ENCODE results near the gene PTBP3.
"Not testable (repeated sequence)": the region's sequence is repeated elsewhere in the genome, so short reads cannot be mapped to it uniquely, and the experiment has no call there.

The PTBP3 gene, protein sequence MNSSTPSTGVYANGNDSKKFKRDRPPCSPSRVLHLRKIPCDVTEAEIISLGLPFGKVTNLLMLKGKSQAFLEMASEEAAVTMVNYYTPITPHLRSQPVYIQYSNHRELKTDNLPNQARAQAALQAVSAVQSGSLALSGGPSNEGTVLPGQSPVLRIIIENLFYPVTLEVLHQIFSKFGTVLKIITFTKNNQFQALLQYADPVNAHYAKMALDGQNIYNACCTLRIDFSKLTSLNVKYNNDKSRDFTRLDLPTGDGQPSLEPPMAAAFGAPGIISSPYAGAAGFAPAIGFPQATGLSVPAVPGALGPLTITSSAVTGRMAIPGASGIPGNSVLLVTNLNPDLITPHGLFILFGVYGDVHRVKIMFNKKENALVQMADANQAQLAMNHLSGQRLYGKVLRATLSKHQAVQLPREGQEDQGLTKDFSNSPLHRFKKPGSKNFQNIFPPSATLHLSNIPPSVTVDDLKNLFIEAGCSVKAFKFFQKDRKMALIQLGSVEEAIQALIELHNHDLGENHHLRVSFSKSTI

GRCh38 chr9:112332977-112333638 is at the start of gene PTBP3:
Gene PTBP3 (minus strand): TSS chr9:112333619. CDS start chr9:112297865, 35,754 bp downstream.
- DNase-seq (ENCODE audit: low read depth): peak; percentile 68

DNA sequence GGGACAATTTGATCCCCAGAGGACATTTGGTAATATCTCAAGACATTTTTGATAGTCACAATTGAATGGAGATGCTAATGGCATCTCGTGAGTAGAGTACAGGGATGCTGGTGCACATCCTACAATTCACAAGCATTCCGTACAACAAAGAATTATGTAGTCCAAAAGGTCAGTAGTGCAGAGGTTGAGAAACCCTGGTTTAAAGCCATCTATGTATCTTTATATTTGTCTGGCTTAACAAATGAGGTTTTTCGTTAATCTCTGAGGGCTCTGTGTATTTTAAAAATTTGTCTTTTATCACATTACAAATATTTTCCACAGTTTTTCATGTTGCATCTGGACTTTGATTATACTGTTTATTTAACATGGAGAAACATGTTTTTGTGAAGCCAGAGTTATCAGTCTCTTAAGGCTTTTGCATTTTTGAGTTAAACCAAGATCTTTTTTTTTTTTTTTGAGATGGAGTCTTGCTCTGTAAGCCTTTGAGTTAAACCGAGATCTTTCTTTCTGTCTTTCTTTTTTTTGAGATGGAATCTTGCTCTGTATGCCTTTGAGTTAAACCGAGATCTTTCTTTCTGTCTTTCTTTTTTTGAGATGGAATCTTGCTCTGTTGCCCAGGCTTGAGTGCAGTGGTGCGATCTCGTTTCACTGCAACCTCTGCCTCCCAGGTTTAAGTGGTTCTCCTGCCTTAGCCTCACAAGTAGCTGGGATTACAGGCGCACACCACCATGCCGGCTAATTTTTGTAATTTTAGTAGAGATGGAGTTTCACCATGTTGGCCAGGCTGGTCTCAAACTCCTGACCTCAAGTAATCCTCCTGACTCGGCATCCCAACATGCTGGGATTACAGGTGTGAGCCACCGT is 49.3 kb upstream of the PTBP3 start:
- no peak for DNase-seq (ENCODE audit: low read depth)

DNA sequence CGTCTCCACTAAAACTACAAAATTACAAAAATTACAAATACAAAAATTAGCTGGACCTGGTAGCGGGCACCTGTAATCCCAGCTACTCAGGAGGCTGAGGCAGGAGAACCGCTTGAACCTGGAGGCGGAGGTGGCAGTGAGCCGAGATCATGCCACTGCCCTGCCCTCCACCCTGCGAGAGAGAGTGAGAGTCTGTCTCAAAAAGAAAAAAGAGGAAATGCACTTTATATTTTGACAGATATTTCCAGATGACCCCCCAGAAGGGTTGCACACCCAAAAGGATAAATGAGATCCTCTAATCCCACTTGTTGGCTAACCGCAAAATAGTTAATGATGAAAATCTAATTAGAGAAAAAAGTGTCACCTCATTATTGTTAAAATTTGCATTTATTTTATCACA is 48.6 kb upstream of the PTBP3 start:
- no peak for DNase-seq (ENCODE audit: low read depth)

GRCh38 chr9:112380825-112381221 is 47.4 kb upstream of the PTBP3 start:
- DNase-seq (ENCODE audit: low read depth): no peak

DNA sequence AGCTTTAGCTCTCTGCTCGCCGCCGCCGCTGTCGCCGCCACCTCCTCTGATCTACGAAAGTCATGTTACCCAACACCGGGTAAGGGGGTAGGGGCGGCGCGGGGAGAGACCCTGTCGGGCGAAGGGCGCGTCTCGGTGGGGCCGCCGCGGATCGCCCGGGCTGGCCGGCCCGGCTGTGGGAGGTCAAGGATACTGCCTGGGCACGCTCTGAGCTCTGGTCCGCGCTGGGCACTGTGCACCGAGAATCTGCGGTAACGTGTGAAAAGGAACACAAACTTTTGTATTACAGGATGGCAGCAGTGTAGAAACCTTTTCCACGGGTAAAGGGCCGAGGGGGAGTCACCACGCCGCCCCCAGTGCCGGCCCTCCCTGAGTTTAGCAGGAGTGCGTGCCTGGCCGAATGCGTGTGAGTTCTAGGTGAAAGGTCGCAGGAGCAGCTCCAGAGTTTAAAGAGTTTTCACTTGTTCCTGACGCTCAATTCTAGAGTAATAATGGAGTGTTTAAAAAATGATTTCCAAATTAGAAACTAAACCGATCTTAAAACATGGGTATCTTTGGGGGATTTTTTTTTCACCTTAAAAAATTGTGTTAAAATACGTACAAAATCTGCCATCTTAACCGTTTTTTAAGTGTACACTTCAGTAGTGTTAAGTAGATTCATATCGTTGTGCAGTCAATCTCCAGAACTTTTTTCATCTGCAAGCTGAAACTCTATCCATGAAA is 46.8 kb upstream of the PTBP3 start, which contains the start of gene HSDL2:
TSS of gene HSDL2 (plus strand) at position 7 of the 723 bp plus-strand sequence. CDS start at position 63, 56 bp downstream.
- DNase-seq (ENCODE audit: low read depth): peak; percentile 16

DNA sequence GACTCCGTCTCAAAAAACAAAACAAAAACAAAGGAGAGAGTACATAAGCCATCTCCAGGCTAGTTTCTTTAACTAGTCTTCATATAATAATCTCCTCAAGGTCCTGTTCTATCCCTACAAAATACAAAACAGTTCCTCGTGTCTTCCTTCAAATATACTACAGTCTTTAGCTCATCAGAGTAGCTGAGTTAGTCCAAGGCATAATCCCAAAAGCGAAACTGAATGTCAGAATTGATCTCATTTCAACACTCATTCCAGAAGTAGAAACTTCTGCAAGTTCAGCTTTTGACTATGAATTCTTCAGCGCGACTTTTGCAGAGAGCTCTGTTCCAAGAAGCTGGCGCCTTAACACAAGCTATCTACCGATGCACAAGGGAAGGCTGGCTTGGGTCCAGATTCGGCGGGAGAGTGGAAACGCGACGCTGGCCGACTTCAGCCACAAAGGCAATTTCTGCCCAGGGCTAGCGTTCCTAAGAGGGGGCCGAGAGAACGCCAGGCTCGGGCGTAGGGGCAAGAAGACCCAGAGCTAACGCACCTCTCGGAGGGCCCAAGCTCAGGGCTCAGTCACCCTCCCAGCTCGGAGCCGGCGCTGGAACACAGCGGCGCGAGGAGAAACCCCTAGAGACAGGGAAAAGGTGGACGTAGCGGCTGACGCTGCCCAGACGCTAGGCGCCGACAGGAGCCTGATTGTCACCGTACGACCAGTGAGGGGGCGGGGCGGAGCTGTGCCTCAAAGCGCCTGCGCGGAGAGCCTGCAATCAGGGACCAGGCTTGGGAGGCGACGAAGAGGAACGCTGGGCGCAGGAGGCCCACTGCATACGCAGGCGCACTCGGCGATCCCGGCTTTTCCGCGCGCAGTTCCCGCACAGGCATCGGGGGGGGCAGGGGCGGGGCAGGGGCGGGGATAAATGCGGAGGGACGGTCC is 46.0 kb upstream of the PTBP3 start:
- DNase-seq (ENCODE audit: low read depth): peak; percentile 99

GRCh38 chr9:112378328-112379176 is 45.1 kb upstream of the PTBP3 start:
- DNase-seq (ENCODE audit: low read depth): peak; percentile 10

GRCh38 chr9:112377684-112378327 is 44.4 kb upstream of the PTBP3 start:
- DNase-seq (ENCODE audit: low read depth): no peak

DNA sequence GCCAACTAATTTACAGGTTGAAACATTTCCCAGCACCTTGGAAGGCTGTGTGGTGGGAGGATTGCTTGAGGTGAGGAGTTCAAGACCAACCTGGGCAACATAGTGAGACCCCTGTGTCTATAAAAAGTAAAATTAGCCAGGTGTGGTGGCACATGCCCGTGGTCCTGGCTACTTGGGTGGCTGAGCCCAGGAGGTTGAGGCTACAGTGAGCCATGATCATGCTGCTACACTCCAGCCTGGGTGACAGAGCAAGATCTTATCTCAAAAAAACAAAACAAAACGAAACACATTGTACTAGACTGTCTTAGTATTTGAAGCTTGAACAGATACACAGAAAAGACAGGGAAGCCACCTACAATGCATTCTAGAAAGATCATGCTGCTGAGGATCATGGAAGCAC is 43.7 kb upstream of the PTBP3 start:
- DNase-seq (ENCODE audit: low read depth): no peak

- DNase-seq (ENCODE audit: low read depth): no peak
Observed at GRCh38 chr9:112375361-112375760, 41.9 kb upstream of the PTBP3 start.

GRCh38 chr9:112374232-112374631 is 40.8 kb upstream of the PTBP3 start:
- not testable (repeated sequence) for DNase-seq (ENCODE audit: low read depth)

DNA sequence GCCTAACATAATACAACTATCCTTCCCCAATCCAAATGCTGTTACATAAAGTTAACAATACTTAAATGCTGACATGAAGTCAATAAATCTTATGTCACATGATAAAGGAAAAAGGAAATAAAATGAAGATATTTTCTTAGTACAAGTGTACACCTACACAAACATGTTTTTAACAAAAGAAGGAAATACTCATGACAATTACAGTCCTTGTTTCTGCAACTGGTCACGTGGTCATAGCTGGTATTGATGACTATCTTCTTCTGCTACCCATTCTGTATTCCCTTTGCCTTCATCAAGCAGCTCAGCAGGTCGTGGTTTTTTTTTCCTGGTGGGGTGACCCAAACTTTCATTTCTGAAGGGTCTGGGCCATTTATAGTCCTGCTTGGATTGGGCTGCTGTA is 40.2 kb upstream of the PTBP3 start:
- DNase-seq (ENCODE audit: low read depth): not testable (repeated sequence)

DNA sequence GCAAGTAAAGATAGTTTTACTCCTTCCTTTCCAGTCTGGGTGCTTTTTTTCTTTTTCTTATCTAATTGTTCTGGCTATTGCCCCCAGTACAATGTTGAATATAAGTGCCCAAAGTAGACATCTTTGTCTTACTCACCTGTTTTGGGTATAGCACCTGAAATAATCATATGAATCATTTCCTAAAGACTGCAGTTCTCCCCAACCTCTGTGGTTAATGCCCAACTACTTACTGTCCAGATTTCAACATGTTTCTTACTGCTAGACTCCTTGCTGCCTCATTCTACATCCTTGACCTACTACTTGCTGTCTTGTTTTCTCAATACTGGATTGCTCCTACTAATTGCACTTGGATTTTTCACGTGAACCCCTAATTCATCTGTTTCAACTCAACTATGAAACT is 37.6 kb upstream of the PTBP3 start:
- no peak for DNase-seq (ENCODE audit: low read depth)

DNA sequence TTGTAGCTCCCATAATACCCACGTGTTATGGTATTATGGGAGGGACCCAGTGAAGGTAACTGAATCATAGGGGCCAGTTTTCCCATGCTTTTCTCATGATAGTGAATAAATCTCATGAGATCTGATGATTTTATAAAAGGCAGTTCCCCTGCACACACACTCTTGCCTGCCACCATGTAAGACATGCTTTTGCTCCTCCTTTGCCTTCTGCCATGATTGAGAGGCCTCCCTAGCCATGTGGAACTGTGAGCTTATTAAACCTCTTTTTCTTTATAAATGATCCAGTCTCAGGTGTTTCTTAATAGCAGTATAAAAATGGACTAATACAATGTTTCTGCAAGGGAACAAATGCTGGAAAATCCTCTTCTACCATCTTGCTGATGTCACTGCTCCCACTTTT is 36.4 kb upstream of the PTBP3 start:
- DNase-seq (ENCODE audit: low read depth): no peak

DNA sequence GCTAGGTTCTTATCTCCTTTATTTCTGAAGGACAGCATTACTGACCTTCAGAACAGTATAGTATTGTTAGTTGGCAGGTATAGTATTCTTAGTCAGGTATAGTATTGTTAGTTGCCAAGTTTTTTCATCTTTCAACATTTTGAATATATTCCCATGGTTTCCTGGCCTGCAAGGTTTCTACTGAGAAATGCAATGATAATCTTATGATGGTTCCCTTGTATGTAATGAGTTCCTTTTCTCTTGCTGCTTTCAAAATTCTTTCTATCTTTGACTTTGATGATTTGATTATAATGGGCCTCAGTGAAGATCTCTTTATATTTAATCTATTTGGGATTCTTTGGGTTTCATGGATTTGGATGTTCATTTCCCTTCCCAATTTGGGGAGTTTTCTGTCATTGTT is 34.0 kb upstream of the PTBP3 start:
- DNase-seq (ENCODE audit: low read depth): no peak

DNA sequence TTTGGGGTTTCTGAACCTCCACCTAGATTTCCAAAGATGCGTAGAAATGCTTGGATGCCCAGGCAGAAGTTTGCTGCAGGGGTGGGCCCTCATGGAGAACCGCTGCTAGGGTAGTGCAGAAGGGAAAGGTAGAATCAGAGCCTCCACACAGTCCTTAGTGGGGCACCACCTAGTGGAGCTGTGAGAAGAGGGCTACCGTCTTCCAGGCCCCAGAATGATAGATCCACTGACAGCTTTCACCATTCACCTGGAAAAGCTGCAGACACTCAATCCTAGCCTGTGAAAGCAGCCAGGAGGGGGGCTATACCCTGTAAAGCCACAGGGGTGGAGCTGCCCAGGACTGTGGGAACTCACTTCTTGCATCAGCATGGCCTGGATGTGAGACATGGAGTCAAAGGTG is 33.2 kb upstream of the PTBP3 start:
- no peak for DNase-seq (ENCODE audit: low read depth)

DNA sequence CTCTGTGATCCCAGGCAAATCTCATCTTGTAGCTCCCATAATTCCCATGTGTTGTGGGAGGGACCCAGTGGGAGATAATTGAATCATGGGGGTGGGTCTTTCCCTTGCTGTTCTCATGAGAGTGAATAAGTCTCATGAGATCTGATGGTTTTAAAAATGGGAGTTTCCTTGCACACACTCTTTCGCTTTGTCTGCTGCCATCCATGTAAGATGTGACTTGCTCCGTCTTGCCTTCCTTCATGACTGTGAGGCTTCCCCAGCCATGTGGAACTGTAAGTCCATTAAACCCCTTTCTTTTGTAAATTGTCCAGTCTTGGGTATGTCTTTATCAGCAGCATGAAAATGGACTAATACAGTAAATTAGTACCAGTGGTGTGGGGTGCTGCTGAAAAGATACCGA is 31.8 kb upstream of the PTBP3 start:
- DNase-seq (ENCODE audit: low read depth): not testable (repeated sequence)

DNA sequence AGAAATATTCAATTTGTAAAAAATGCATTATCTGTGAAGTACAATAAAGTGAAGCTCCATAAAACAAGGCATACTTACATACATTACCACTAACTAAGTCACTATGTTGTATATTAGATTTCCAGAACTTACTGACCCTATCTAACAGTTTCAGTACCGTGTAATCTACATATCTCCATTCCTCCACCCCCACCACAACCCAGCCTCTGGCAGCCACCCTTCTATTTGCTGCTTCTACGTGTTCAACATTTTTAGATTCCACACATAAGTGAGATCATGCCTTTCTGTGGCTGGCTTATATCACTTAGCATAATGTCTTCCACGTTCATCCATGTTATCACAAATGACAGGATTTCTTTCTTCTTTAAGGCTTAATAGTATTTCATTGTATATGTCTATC is 31.3 kb upstream of the PTBP3 start:
- DNase-seq (ENCODE audit: low read depth): no peak

DNA sequence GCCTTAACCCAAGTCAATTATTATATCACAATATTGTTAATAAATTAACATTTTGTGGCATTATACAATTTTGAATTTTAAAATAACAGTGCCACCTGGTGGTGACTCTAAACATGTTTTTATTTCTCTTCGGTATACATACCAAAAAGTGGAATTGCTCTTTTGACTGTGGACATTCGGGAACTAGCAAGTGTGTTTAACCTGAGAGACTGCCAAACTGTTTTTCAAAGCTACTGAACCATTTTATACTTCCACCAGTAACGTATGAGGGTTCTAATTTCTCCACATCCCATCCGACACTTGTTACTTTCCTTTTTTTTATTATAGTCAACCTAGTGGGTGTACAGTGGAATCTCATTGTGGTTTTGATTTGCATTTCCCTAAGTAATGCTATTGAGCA is 28.2 kb upstream of the PTBP3 start:
- DNase-seq (ENCODE audit: low read depth): no peak
